Choroid plexus epithelial cell (primary cell): ENCODE data around the gene PIP5K1B.

Experiments used
- DNase-seq: peaks from one replicate; pipeline ENCODE4 v3.0.0-alpha.2; 2010; ENCODE audit warnings: low read depth
- H3K4me3 ChIP-seq: 2 replicates; pipeline ENCODE4 v1.5.1; 2011; ENCODE audit warnings: low read depth, mild to moderate bottlenecking, control low read depth, low read length, moderate library complexity
- CTCF ChIP-seq: conservative IDR thresholded peaks from 2 replicates; pipeline ENCODE4 v1.5.1; 2011; ENCODE audit warnings: low read depth, mild to moderate bottlenecking, control low read depth, inconsistent platforms, low read length, moderate library complexity

The PIP5K1B gene

GRCh38 chr9:68904454-68904853 is 199.4 kb downstream of the PIP5K1B start:
- H3K4me3 ChIP-seq, result no peak overlapping the region
- DNase-seq, result no peak
- TF ChIP-seq CTCF, result no peak

GRCh38 chr9:68905129-68905528 is 200.1 kb downstream of the PIP5K1B start:
- DNase-seq, result no peak
- no peak for TF ChIP-seq CTCF
- no peak overlapping the region for H3K4me3 ChIP-seq

GRCh38 chr9:68907910-68908309 is 202.9 kb downstream of the PIP5K1B start:
- no peak for DNase-seq
- no peak overlapping the region for H3K4me3 ChIP-seq
- no peak for TF ChIP-seq CTCF

GRCh38 chr9:68912561-68912960 is 207.5 kb downstream of the PIP5K1B start:
- H3K4me3 ChIP-seq, result no peak overlapping the region
- no peak for TF ChIP-seq CTCF
- DNase-seq, result no peak

GRCh38 chr9:68913054-68913453 is 208.0 kb downstream of the PIP5K1B start:
- DNase-seq, result no peak
- H3K4me3 ChIP-seq, result no peak overlapping the region
- TF ChIP-seq CTCF, result no peak

- DNase-seq, result no peak
- H3K4me3 ChIP-seq, result no peak overlapping the region
- no peak for TF ChIP-seq CTCF
These were observed 209.7 kb downstream of the PIP5K1B start for GRCh38 chr9:68914751-68915150.

GRCh38 chr9:68919661-68920060 is 214.6 kb downstream of the PIP5K1B start:
- TF ChIP-seq CTCF, result no peak
- no peak overlapping the region for H3K4me3 ChIP-seq
- DNase-seq, result no peak
